WTC11 (cell line): Measurements from ENCODE around the gene WFS1. TPM values are rescaled to one million over a fixed set of nuclear protein-coding genes. Genes with fewer than 3 reads are reported as not detected.

Experiments used
- ATAC-seq: fragments of 200-7000 bp; cut with Tn5 transposase; 2 replicates; pipeline ENCODE4 v1.10.0; 2021; ENCODE audit warnings: mild to moderate bottlenecking, moderate library complexity
- CTCF ChIA-PET: fragments of 300-600 bp; sonication (Branson Sonifier 250); formaldehyde crosslinking; loops from one replicate; lab custom pipeline; 2021; ENCODE audit warnings: antibody characterized with exemption; lab: Charles Lee
- POLR2A ChIA-PET: fragments of 350-600 bp; sonication (Branson Sonifier 250); formaldehyde crosslinking; loops from one replicate; lab custom pipeline; 2021; ENCODE audit warnings: antibody characterized with exemption; lab: Charles Lee
- DNase-seq: peaks from one replicate; pipeline ENCODE4 v3.0.0; 2021; ENCODE audit warnings: low spot score
- H3K27ac Mint-ChIP-seq: 2 replicates; pipeline ENCODE4 v1.8.0; 2021; ENCODE audit warnings: mixed read lengths
- H3K27me3 Mint-ChIP-seq: 2 replicates; pipeline ENCODE4 v1.8.0; 2021; ENCODE audit warnings: low read depth, mild to moderate bottlenecking, moderate library complexity, mixed read lengths
- H3K36me3 Mint-ChIP-seq: 2 replicates; pipeline ENCODE4 v1.8.0; 2021; ENCODE audit warnings: mixed read lengths
- H3K4me1 Mint-ChIP-seq: 2 replicates; pipeline ENCODE4 v1.8.0; 2022; ENCODE audit warnings: mixed read lengths
- H3K4me3 Mint-ChIP-seq: 2 replicates; pipeline ENCODE4 v1.8.0; 2021; ENCODE audit warnings: mild to moderate bottlenecking, moderate library complexity, mixed read lengths
- H3K9me3 Mint-ChIP-seq: 2 replicates; pipeline ENCODE4 v1.8.0; 2021; ENCODE audit warnings: mixed read lengths
- AR ChIP-seq: fragments of 250-450 bp; sonication (Bioruptor Pico); IDR thresholded peaks from 2 replicates; pipeline ENCODE4 v1.9.0; 2021; ENCODE audit warnings: mild to moderate bottlenecking
- ARID4B ChIP-seq: sonication (generic); formaldehyde crosslinking; IDR thresholded peaks from 2 replicates; pipeline ENCODE4 v1.8.0; 2023; ENCODE audit warnings: missing genetic modification reagents, mild to moderate bottlenecking, borderline replicate concordance
- ATF3 ChIP-seq: sonication (generic); formaldehyde crosslinking; conservative IDR thresholded peaks from 2 replicates; pipeline ENCODE4 v1.8.1; 2022; ENCODE audit warnings: mild to moderate bottlenecking, missing genetic modification reagents
- CREB1 ChIP-seq: sonication (generic); formaldehyde crosslinking; IDR thresholded peaks from 2 replicates; pipeline ENCODE4 v1.8.0; 2023; ENCODE audit warnings: mild to moderate bottlenecking, missing genetic modification reagents
- ELF4 ChIP-seq: sonication (generic); formaldehyde crosslinking; IDR thresholded peaks from 2 replicates; pipeline ENCODE4 v1.8.1; 2022; ENCODE audit warnings: low read depth, mild to moderate bottlenecking, moderate library complexity, missing genetic modification reagents
- ETV6 ChIP-seq: sonication (generic); formaldehyde crosslinking; IDR thresholded peaks from 2 replicates; pipeline ENCODE4 v1.8.1; 2022; ENCODE audit warnings: mild to moderate bottlenecking, missing genetic modification reagents
- IRF1 ChIP-seq: sonication (generic); formaldehyde crosslinking; IDR thresholded peaks from 2 replicates; pipeline ENCODE4 v1.8.0; 2023; ENCODE audit warnings: missing genetic modification reagents
- KAT7 ChIP-seq: sonication (generic); formaldehyde crosslinking; IDR thresholded peaks from 2 replicates; pipeline ENCODE4 v1.8.1; 2023; ENCODE audit warnings: missing genetic modification reagents, mild to moderate bottlenecking, borderline replicate concordance
- NR1H2 ChIP-seq: sonication (generic); formaldehyde crosslinking; IDR thresholded peaks from 2 replicates; pipeline ENCODE4 v1.9.0; 2021; ENCODE audit warnings: mild to moderate bottlenecking, moderate library complexity, missing genetic modification reagents
- SOX15 ChIP-seq: fragments of 250-450 bp; sonication (Bioruptor Pico); IDR thresholded peaks from 2 replicates; pipeline ENCODE4 v1.9.0; 2021; ENCODE audit warnings: mild to moderate bottlenecking
- USF1 ChIP-seq: sonication (generic); formaldehyde crosslinking; IDR thresholded peaks from 2 replicates; pipeline ENCODE4 v1.8.0; 2022; ENCODE audit warnings: mild to moderate bottlenecking, missing genetic modification reagents
- USF2 ChIP-seq: sonication (generic); formaldehyde crosslinking; IDR thresholded peaks from 2 replicates; pipeline ENCODE4 v1.8.1; 2023; ENCODE audit warnings: mild to moderate bottlenecking, missing genetic modification reagents, moderate library complexity
- ZBTB21 ChIP-seq: sonication (generic); formaldehyde crosslinking; IDR thresholded peaks from 2 replicates; pipeline ENCODE4 v1.8.1; 2023; ENCODE audit warnings: mild to moderate bottlenecking, missing genetic modification reagents, borderline replicate concordance
- ZNF219 ChIP-seq: sonication (generic); formaldehyde crosslinking; IDR thresholded peaks from 2 replicates; pipeline ENCODE4 v1.8.0; 2023; ENCODE audit warnings: missing genetic modification reagents, mild to moderate bottlenecking, borderline replicate concordance
- ZNF232 ChIP-seq: sonication (generic); formaldehyde crosslinking; IDR thresholded peaks from 2 replicates; pipeline ENCODE4 v1.8.0; 2022; ENCODE audit warnings: mild to moderate bottlenecking, missing genetic modification reagents
- ZNF396 ChIP-seq: fragments of 250-450 bp; sonication (Bioruptor Pico); IDR thresholded peaks from 2 replicates; pipeline ENCODE4 v1.8.0; 2021; ENCODE audit warnings: mild to moderate bottlenecking, moderate library complexity, borderline replicate concordance
- total RNA-seq: library from RNA; stranded (reverse); gene quantifications from 3 replicates; pipeline ENCODE4 v1.2.3, GENCODE V29; 2021

The WFS1 gene
- total RNA-seq, 1 experiment from 2014 or later = 34.7 TPM

GRCh38 chr4:6336166-6336565 lies 66.5 kb downstream of the WFS1 start:
- DNase-seq = no peak
- Mint-ChIP-seq H3K4me1 (peaks cover 24% of the 10 kb centered on the region), H3K36me3 (peaks cover 2% of the 10 kb centered on the region), H3K27me3 (no peaks in the 10 kb centered on the region; the same call in 1 of the 2 replicates), H3K9me3 (peaks cover 22% of the 10 kb centered on the region), H3K4me3 (no peak overlapping the region), H3K27ac (no peak overlapping the region)
- CTCF ChIA-PET = interaction anchor here (0.6 to 15.7 kb wide), 4 partner anchors 56 to 354 kb away, joined by 3 to 713 read pairs (median 3); partner anchors contain the start of gene WFS1
- no peak for TF ChIP-seq CREB1 (CRISPR knock-in tag)
- no peak for TF ChIP-seq KAT7
- TF ChIP-seq USF2 = no peak
- no peak for TF ChIP-seq IRF1 (CRISPR knock-in tag)
- TF ChIP-seq ETV6 (CRISPR knock-in tag) = no peak
- no peak for TF ChIP-seq ARID4B (CRISPR knock-in tag)
- TF ChIP-seq USF1 (CRISPR knock-in tag) = no peak
- no peak for TF ChIP-seq ELF4 (CRISPR knock-in tag)
- no peak for TF ChIP-seq NR1H2 (CRISPR knock-in tag)
- TF ChIP-seq ZBTB21 (CRISPR knock-in tag) = no peak
- TF ChIP-seq ATF3 (CRISPR knock-in tag) = no peak
- TF ChIP-seq ZNF232 (CRISPR knock-in tag) = no peak
- ATAC-seq = no peak
- POLR2A ChIA-PET = no interaction called here

GRCh38 chr4:6337331-6337935 lies 67.8 kb downstream of the WFS1 start:
- no peak overlapping the region for H3K27ac Mint-ChIP-seq
- H3K4me1 Mint-ChIP-seq = peaks cover 24% of the 10 kb centered on the region

More at GRCh38 chr4:6337331-6337935, 67.8 kb downstream of the WFS1 start:
- DNase-seq (no peak), ATAC-seq (no peak)
- no peak overlapping the region for H3K4me3 Mint-ChIP-seq
- CTCF ChIA-PET = interaction anchor here (15.7 kb wide), 1 partner anchor 78 kb away, joined by 713 read pairs; the partner anchor contains the start of gene WFS1
- peaks cover 2% of the 10 kb centered on the region for H3K36me3 Mint-ChIP-seq
- no peaks in the 10 kb centered on the region; the same call in 1 of the 2 replicates for H3K27me3 Mint-ChIP-seq
- POLR2A ChIA-PET = no interaction called here
- TF ChIP-seq ELF4 (CRISPR knock-in tag) = no peak
- no peak for TF ChIP-seq ZNF396 (CRISPR knock-in tag)
- TF ChIP-seq AR (CRISPR knock-in tag) = no peak
- no peak for TF ChIP-seq ZNF219 (CRISPR knock-in tag)
- TF ChIP-seq ZNF232 (CRISPR knock-in tag) = no peak
- TF ChIP-seq SOX15 (CRISPR knock-in tag) = no peak
- peaks cover 15% of the 10 kb centered on the region for H3K9me3 Mint-ChIP-seq
